Neuronal stem cell (in vitro differentiated cells): ENCODE measurements around the gene GBP7.

Experiments
- DNase-seq: peaks from one replicate; pipeline ENCODE4 v3.0.0-alpha.2; 2013; ENCODE audit warnings: low spot score
- H2AFZ ChIP-seq: one replicate; pipeline ENCODE4 v1.6.1; 2013; ENCODE audit warnings: mild to moderate bottlenecking, low read length, inconsistent platforms
- H2AK5ac ChIP-seq: 2 replicates; pipeline ENCODE4 v1.6.1; 2013; ENCODE audit warnings: low read depth, mild to moderate bottlenecking, inconsistent platforms, low read length, moderate library complexity, mixed read lengths
- H2BK120ac ChIP-seq: 2 replicates; pipeline ENCODE4 v1.6.1; 2013; ENCODE audit warnings: low read depth, mild to moderate bottlenecking, inconsistent platforms, low read length, moderate library complexity, mixed read lengths
- H2BK12ac ChIP-seq: one replicate; pipeline ENCODE4 v1.6.1; 2013; ENCODE audit warnings: low read length, inconsistent platforms
- H2BK15ac ChIP-seq: 2 replicates; pipeline ENCODE4 v1.6.1; 2013; ENCODE audit warnings: mild to moderate bottlenecking, low read length, inconsistent platforms, mixed read lengths
- H2BK5ac ChIP-seq: one replicate; pipeline ENCODE4 v1.6.1; 2013; ENCODE audit warnings: inconsistent platforms, mild to moderate bottlenecking, low read length, moderate library complexity
- H3K14ac ChIP-seq: one replicate; pipeline ENCODE4 v1.6.1; 2013; ENCODE audit warnings: low read length, inconsistent platforms
- H3K18ac ChIP-seq: 2 replicates; pipeline ENCODE4 v1.6.1; 2013; ENCODE audit warnings: low read length, inconsistent platforms
- H3K23ac ChIP-seq: 2 replicates; pipeline ENCODE4 v1.6.1; 2013; ENCODE audit warnings: low read depth, mild to moderate bottlenecking, mixed read lengths, low read length, inconsistent platforms; ENCODE audit not compliant: poor library complexity
- H3K27ac ChIP-seq: replicated peaks from 3 replicates; pipeline ENCODE4 v1.5.1; 2013; ENCODE audit warnings: low read length, inconsistent platforms
- H3K27me3 ChIP-seq, 3 experiments: 2 replicates each; pipeline ENCODE4 v1.6.1; 2013; ENCODE audit warnings: low read length in 3 of 3, mild to moderate bottlenecking in 2 of 3, inconsistent platforms in 1 of 3, low read depth in 1 of 3, mixed read lengths in 1 of 3, moderate library complexity in 1 of 3; ENCODE audit not compliant: control insufficient read depth in 3 of 3, insufficient read depth in 3 of 3
- H3K36me3 ChIP-seq, 2 donors: replicated peaks in 1 of 2; 2 replicates each; pipeline ENCODE4 v1.6.1; 2013; ENCODE audit warnings: low read length in 2 of 2; ENCODE audit not compliant: control insufficient read depth in 2 of 2, insufficient read depth in 2 of 2
- H3K4ac ChIP-seq: 2 replicates; pipeline ENCODE4 v1.6.1; 2013; ENCODE audit warnings: inconsistent platforms, mild to moderate bottlenecking, low read length, moderate library complexity
- H3K4me1 ChIP-seq, 2 donors: 1 replicate in 1 of 2; 2 replicates in 1 of 2; pipeline ENCODE4 v1.6.1; 2013; ENCODE audit warnings: low read length in 2 of 2, low read depth in 1 of 2; ENCODE audit not compliant: control insufficient read depth in 2 of 2, insufficient read depth in 1 of 2
- H3K4me2 ChIP-seq: one replicate; pipeline ENCODE4 v1.6.1; 2013; ENCODE audit warnings: mild to moderate bottlenecking, low read length, inconsistent platforms; ENCODE audit not compliant: insufficient read depth, poor library complexity, severe bottlenecking
- H3K4me3 ChIP-seq, 2 donors: 2 replicates each; pipeline ENCODE4 v1.5.1; 2013; ENCODE audit warnings: low read length in 2 of 2, mild to moderate bottlenecking in 2 of 2, inconsistent platforms in 1 of 2, moderate library complexity in 1 of 2
- H3K79me1 ChIP-seq: one replicate; pipeline ENCODE4 v1.6.1; 2013; ENCODE audit warnings: low read depth, mild to moderate bottlenecking, inconsistent platforms, low read length, moderate library complexity
- H3K9ac ChIP-seq: one replicate; pipeline ENCODE4 v1.6.1; 2013; ENCODE audit warnings: mild to moderate bottlenecking, low read depth, low read length, inconsistent platforms; ENCODE audit not compliant: poor library complexity
- H3K9me3 ChIP-seq, 2 donors: replicated peaks in 1 of 2; 2 replicates each; pipeline versions ENCODE3 to v1.6.1; 2013; ENCODE audit warnings: low read length in 2 of 2, mild to moderate bottlenecking in 2 of 2, inconsistent platforms in 1 of 2, low read depth in 1 of 2, mixed read lengths in 1 of 2, moderate library complexity in 1 of 2; ENCODE audit not compliant: control insufficient read depth in 2 of 2, insufficient read depth in 1 of 2
- H4K8ac ChIP-seq: one replicate; pipeline ENCODE4 v1.6.1; 2013; ENCODE audit warnings: low read depth, mild to moderate bottlenecking, inconsistent platforms, low read length, moderate library complexity
- H4K91ac ChIP-seq: one replicate; pipeline ENCODE4 v1.6.1; 2013; ENCODE audit warnings: low read length, low read depth, mild to moderate bottlenecking, inconsistent platforms; ENCODE audit not compliant: poor library complexity
- WGBS, 2 donors: extraction: QIAGEN DNeasy Blood & Tissue Kit; methylation state at CpG; one replicate each; pipeline ENCODE4 v1.1.7; 2013; ENCODE audit warnings: missing lambda C conversion rate in 2 of 2, mixed read lengths in 1 of 2; ENCODE audit not compliant: insufficient read length in 2 of 2, insufficient replicate concordance in 1 of 2; ENCODE audit errors: extremely low coverage in 2 of 2; 5-methylcytosine and 5-hydroxymethylcytosine counted together

Gene GBP7

GRCh38 chr1:89166705-89167104, 9.1 kb downstream of the GBP7 start:
- H3K36me3 ChIP-seq = no peaks in the 10 kb centered on the region
- no peaks in the 10 kb centered on the region for H3K9me3 ChIP-seq
- no peaks in the 10 kb centered on the region for H3K27me3 ChIP-seq
- no CpG with 5 or more reads among the region's 1 CpG for WGBS, 2 donors
- H2BK5ac ChIP-seq = no peak overlapping the region
- no peak overlapping the region for H3K9ac ChIP-seq
- H2BK120ac ChIP-seq = no peak overlapping the region
- no peak overlapping the region for H3K27ac ChIP-seq
- no peak overlapping the region for H2BK12ac ChIP-seq
- no peaks in the 10 kb centered on the region for H3K79me1 ChIP-seq
- no peak overlapping the region for H3K14ac ChIP-seq
- H2AFZ ChIP-seq = no peak overlapping the region
- H2AK5ac ChIP-seq = no peak overlapping the region
- no peak overlapping the region for H3K4ac ChIP-seq
- H3K4me1 ChIP-seq = no peaks in the 10 kb centered on the region
- H3K4me3 ChIP-seq = no peak overlapping the region
- H3K4me2 ChIP-seq = no peak overlapping the region
- no peak overlapping the region for H3K23ac ChIP-seq
- no peak overlapping the region for H4K8ac ChIP-seq
- H4K91ac ChIP-seq = no peak overlapping the region
- no peak for DNase-seq
- no peak overlapping the region for H3K18ac ChIP-seq
- H2BK15ac ChIP-seq = no peak overlapping the region

GRCh38 chr1:89165811-89166210, 10.0 kb downstream of the GBP7 start:
- Histone ChIP-seq H2BK5ac (no peak overlapping the region), H3K79me1 (no peaks in the 10 kb centered on the region), H3K4me1 (no peaks in the 10 kb centered on the region), H3K27me3 (no peaks in the 10 kb centered on the region), H3K23ac (no peak overlapping the region), H3K4me3 (no peak overlapping the region), H3K4me2 (no peak overlapping the region), H3K14ac (no peak overlapping the region), H3K36me3 (no peaks in the 10 kb centered on the region), H4K8ac (no peak overlapping the region), H4K91ac (no peak overlapping the region), H2BK15ac (no peak overlapping the region), H3K9me3 (no peaks in the 10 kb centered on the region), H3K4ac (no peak overlapping the region), H3K18ac (no peak overlapping the region), H2BK120ac (no peak overlapping the region), H2AK5ac (no peak overlapping the region), H2BK12ac (no peak overlapping the region), H2AFZ (no peak overlapping the region), H3K27ac (no peak overlapping the region), H3K9ac (no peak overlapping the region)
- WGBS, 2 donors = no CpG with 5 or more reads among the region's 5 CpGs
- DNase-seq = no peak

- Histone ChIP-seq H3K4me3 (no peak overlapping the region), H3K27ac (no peak overlapping the region), H2BK120ac (no peak overlapping the region), H3K14ac (no peak overlapping the region), H4K8ac (no peak overlapping the region), H3K79me1 (no peaks in the 10 kb centered on the region), H4K91ac (no peak overlapping the region), H2BK15ac (no peak overlapping the region), H2AK5ac (no peak overlapping the region), H3K18ac (no peak overlapping the region), H3K27me3 (no peaks in the 10 kb centered on the region), H2BK5ac (no peak overlapping the region), H2AFZ (no peak overlapping the region), H3K36me3 (no peaks in the 10 kb centered on the region), H3K4me2 (no peak overlapping the region), H3K4me1 (no peaks in the 10 kb centered on the region), H2BK12ac (no peak overlapping the region), H3K4ac (no peak overlapping the region), H3K9ac (no peak overlapping the region), H3K9me3 (no peaks in the 10 kb centered on the region), H3K23ac (no peak overlapping the region)
- no peak for DNase-seq
- WGBS, 2 donors = no CpG with 5 or more reads among the region's 1 CpG
These were observed 24.8 kb downstream of the GBP7 start for GRCh38 chr1:89151047-89151446.

GRCh38 chr1:89149976-89150375, 25.8 kb downstream of the GBP7 start:
- no peak overlapping the region for H3K14ac ChIP-seq
- no peak overlapping the region for H3K4ac ChIP-seq
- H3K4me3 ChIP-seq = no peak overlapping the region
- H2AFZ ChIP-seq = no peak overlapping the region
- no peak overlapping the region for H3K18ac ChIP-seq
- no peak overlapping the region for H4K91ac ChIP-seq
- H3K4me1 ChIP-seq = no peaks in the 10 kb centered on the region
- H3K9ac ChIP-seq = no peak overlapping the region
- H3K4me2 ChIP-seq = no peak overlapping the region
- no peak overlapping the region for H2BK12ac ChIP-seq
- WGBS, 2 donors = no CpG with 5 or more reads among the region's 3 CpGs
- H3K79me1 ChIP-seq = no peaks in the 10 kb centered on the region
- H3K36me3 ChIP-seq = no peaks in the 10 kb centered on the region
- H3K9me3 ChIP-seq = no peaks in the 10 kb centered on the region
- no peak overlapping the region for H3K23ac ChIP-seq
- no peak overlapping the region for H2BK5ac ChIP-seq
- no peak overlapping the region for H2AK5ac ChIP-seq
- no peak for DNase-seq
- H2BK120ac ChIP-seq = no peak overlapping the region
- H2BK15ac ChIP-seq = no peak overlapping the region
- no peak overlapping the region for H3K27ac ChIP-seq
- no peak overlapping the region for H4K8ac ChIP-seq
- no peaks in the 10 kb centered on the region for H3K27me3 ChIP-seq
